GM19025 (cell line): ENCODE measurements around the gene APLF.
"Not testable (repeated sequence)": the region's sequence is repeated elsewhere in the genome, so short reads cannot be mapped to it uniquely, and the experiment has no call there.

Experiments
- ATAC-seq: cut with Tn5 transposase; IDR thresholded peaks from one replicate; pipeline ENCODE4 v1.9.1; 2021; ENCODE audit warnings: mild to moderate bottlenecking, low read depth, moderate library complexity; ENCODE audit not compliant: unreplicated experiment

The APLF gene

GRCh38 chr2:68526943-68527342 is 59.6 kb downstream of the APLF start:
- ATAC-seq, result not testable (repeated sequence)

- not testable (repeated sequence) for ATAC-seq
These were observed 60.1 kb downstream of the APLF start for GRCh38 chr2:68527343-68528081.

GRCh38 chr2:68529156-68529555 is 61.8 kb downstream of the APLF start:
- not testable (repeated sequence) for ATAC-seq

GRCh38 chr2:68529651-68530050 is 62.3 kb downstream of the APLF start:
- not testable (repeated sequence) for ATAC-seq

GRCh38 chr2:68536000-68536399 is 68.6 kb downstream of the APLF start:
- no peak for ATAC-seq

- ATAC-seq, result no peak
These were observed 69.6 kb downstream of the APLF start for GRCh38 chr2:68537011-68537410.

GRCh38 chr2:68537809-68538208 is 70.4 kb downstream of the APLF start:
- ATAC-seq, result no peak

GRCh38 chr2:68544811-68545210 is 77.4 kb downstream of the APLF start:
- ATAC-seq, result no peak

GRCh38 chr2:68548396-68548795 is 81.0 kb downstream of the APLF start:
- ATAC-seq, result no peak

- no peak for ATAC-seq
These were observed 85.7 kb downstream of the APLF start for GRCh38 chr2:68553098-68553497.

- ATAC-seq, result not testable (repeated sequence)
These were observed 88.2 kb downstream of the APLF start for GRCh38 chr2:68555425-68556206.

GRCh38 chr2:68556381-68556780 is 89.0 kb downstream of the APLF start:
- no peak for ATAC-seq

GRCh38 chr2:68558576-68558975 is 91.2 kb downstream of the APLF start:
- ATAC-seq, result no peak

GRCh38 chr2:68559692-68560091 is 92.3 kb downstream of the APLF start:
- no peak for ATAC-seq

GRCh38 chr2:68560545-68560944 is 93.2 kb downstream of the APLF start:
- ATAC-seq, result no peak

GRCh38 chr2:68561372-68561771 is 94.0 kb downstream of the APLF start:
- ATAC-seq, result no peak

GRCh38 chr2:68562934-68563333 is 95.5 kb downstream of the APLF start:
- ATAC-seq, result no peak

- ATAC-seq, result no peak
These were observed 97.0 kb downstream of the APLF start for GRCh38 chr2:68564426-68564825.

GRCh38 chr2:68565273-68565672 is 97.9 kb downstream of the APLF start:
- no peak for ATAC-seq

GRCh38 chr2:68565858-68566257 is 98.5 kb downstream of the APLF start:
- ATAC-seq, result no peak

- ATAC-seq, result no peak
These were observed 99.0 kb downstream of the APLF start for GRCh38 chr2:68566362-68566761.

GRCh38 chr2:68568116-68568515 is 100.7 kb downstream of the APLF start:
- ATAC-seq, result no peak
